Measurements from ENCODE around the gene DOK7.

The DOK7 gene

GRCh38 chr4:3499710-3500109 lies 36.6 kb downstream of the DOK7 start:
- TF ChIP-seq Cebpa-rat (IDR thresholded peaks at IDR 0.05), result no peak
- Histone ChIP-seq H3K36me3 (peaks cover 16 to 47% (median 33%) of the 10 kb centered on the region in 11 experiments; a peak in 21 of 22 replicates), H4K20me1 (peaks cover 51 to 100% (median 94%) of the 10 kb centered on the region in 11 experiments), H3K4me1 (peaks cover 3 to 38% (median 20%) of the 10 kb centered on the region in 10 experiments; a peak in 17 of 20 replicates), H3K4me2 (no peak overlapping the region), H3K27me3 (peaks cover 7 to 29% (median 13%) of the 10 kb centered on the region in 11 experiments; a peak in 15 of 22 replicates), H3K27ac (no peak overlapping the region), H3K9me3 (replicated peaks in 1 of 11) (no peaks in the 10 kb centered on the region), H3K4me3 (no peak overlapping the region), H3K9ac (no peak overlapping the region)

GRCh38 chr4:3500111-3500510 lies 37.0 kb downstream of the DOK7 start:
- Histone ChIP-seq H3K27me3 (peaks cover 7 to 25% (median 13%) of the 10 kb centered on the region in 11 experiments; a peak in 14 of 22 replicates), H3K4me2 (no peak overlapping the region), H3K4me3 (no peak overlapping the region), H3K36me3 (peaks cover 20 to 51% (median 37%) of the 10 kb centered on the region in 11 experiments), H3K9me3 (replicated peaks in 1 of 11) (no peaks in the 10 kb centered on the region), H3K27ac (no peak overlapping the region), H3K9ac (no peak overlapping the region), H3K4me1 (peaks cover 0 to 34% (median 18%) of the 10 kb centered on the region in 10 experiments; a peak in 15 of 20 replicates), H4K20me1 (peaks cover 55 to 100% (median 96%) of the 10 kb centered on the region in 11 experiments)
- no peak for TF ChIP-seq Cebpa-rat (IDR thresholded peaks at IDR 0.05)

- no peak for TF ChIP-seq Cebpa-rat (IDR thresholded peaks at IDR 0.05)
- H4K20me1 ChIP-seq, result peaks cover 60 to 100% (median 96%) of the 10 kb centered on the region in 11 experiments
Measured at GRCh38 chr4:3500634-3501101, 37.6 kb downstream of the DOK7 start.

GRCh38 chr4:3501126-3501824 lies 38.2 kb downstream of the DOK7 start:
- Histone ChIP-seq H3K27me3 (peaks cover 3 to 13% (median 4%) of the 10 kb centered on the region in 11 experiments; a peak in 12 of 22 replicates), H3K36me3 (peaks cover 32 to 62% (median 49%) of the 10 kb centered on the region in 11 experiments), H3K9ac (no peak overlapping the region), H4K20me1 (peaks cover 66 to 100% (median 97%) of the 10 kb centered on the region in 11 experiments), H3K27ac (no peak overlapping the region), H3K9me3 (replicated peaks in 1 of 11) (no peaks in the 10 kb centered on the region), H3K4me2 (no peak overlapping the region), H3K4me3 (no peak overlapping the region), H3K4me1 (peaks cover 0 to 22% (median 11%) of the 10 kb centered on the region in 10 experiments; a peak in 14 of 20 replicates)
- no peak for TF ChIP-seq Cebpa-rat (IDR thresholded peaks at IDR 0.05)

More at GRCh38 chr4:3500634-3501101, 37.6 kb downstream of the DOK7 start:
- Histone ChIP-seq H3K9ac (no peak overlapping the region), H3K4me1 (peaks cover 0 to 28% (median 17%) of the 10 kb centered on the region in 10 experiments; a peak in 14 of 20 replicates), H3K4me3 (no peak overlapping the region), H3K27me3 (peaks cover 5 to 19% (median 10%) of the 10 kb centered on the region in 11 experiments; a peak in 14 of 22 replicates), H3K9me3 (replicated peaks in 1 of 11) (no peaks in the 10 kb centered on the region), H3K27ac (no peak overlapping the region), H3K4me2 (no peak overlapping the region), H3K36me3 (peaks cover 26 to 56% (median 42%) of the 10 kb centered on the region in 11 experiments)

- peaks cover 38 to 69% (median 55%) of the 10 kb centered on the region in 11 experiments for H3K36me3 ChIP-seq
- H3K27ac ChIP-seq, result no peak overlapping the region
- no peak overlapping the region for H3K4me3 ChIP-seq
- no peak overlapping the region for H3K9ac ChIP-seq
- TF ChIP-seq Cebpa-rat (IDR thresholded peaks at IDR 0.05), result no peak
- H4K20me1 ChIP-seq, result peaks cover 71 to 100% (median 99%) of the 10 kb centered on the region in 11 experiments
- H3K4me1 ChIP-seq, result peaks cover 0 to 17% (median 8%) of the 10 kb centered on the region in 10 experiments; a peak in 8 of 20 replicates
- H3K27me3 ChIP-seq, result peaks cover 0 to 6% (median 0%) of the 10 kb centered on the region in 11 experiments; a peak in 3 of 22 replicates
- no peak overlapping the region for H3K4me2 ChIP-seq
- H3K9me3 ChIP-seq (replicated peaks in 1 of 11), result no peaks in the 10 kb centered on the region
Measured at GRCh38 chr4:3501825-3502425, 38.8 kb downstream of the DOK7 start.

GRCh38 chr4:3502941-3503936 lies 40.1 kb downstream of the DOK7 start:
- H3K9me3 ChIP-seq (replicated peaks in 1 of 11), result no peaks in the 10 kb centered on the region
- H3K4me2 ChIP-seq, result no peak overlapping the region
- H3K4me3 ChIP-seq, result no peak overlapping the region
- H3K9ac ChIP-seq, result no peak overlapping the region
- TF ChIP-seq Cebpa-rat (IDR thresholded peaks at IDR 0.05), result no peak
- H3K4me1 ChIP-seq, result peaks cover 0 to 12% (median 3%) of the 10 kb centered on the region in 10 experiments; a peak in 5 of 20 replicates
- H3K27ac ChIP-seq, result no peak overlapping the region
- peaks cover 52 to 81% (median 68%) of the 10 kb centered on the region in 11 experiments for H3K36me3 ChIP-seq
- peaks cover 78 to 100% (median 98%) of the 10 kb centered on the region in 11 experiments for H4K20me1 ChIP-seq
- H3K27me3 ChIP-seq, result no peaks in the 10 kb centered on the region

GRCh38 chr4:3505231-3505630 lies 42.1 kb downstream of the DOK7 start:
- H3K9me3 ChIP-seq (replicated peaks in 1 of 11), result no peaks in the 10 kb centered on the region
- TF ChIP-seq Cebpa-rat (IDR thresholded peaks at IDR 0.05), result no peak
- peaks cover 76 to 99% (median 97%) of the 10 kb centered on the region in 11 experiments for H4K20me1 ChIP-seq
- peaks cover 70 to 98% (median 87%) of the 10 kb centered on the region in 11 experiments for H3K36me3 ChIP-seq
- H3K4me1 ChIP-seq, result peaks cover 0 to 18% (median 6%) of the 10 kb centered on the region in 10 experiments; a peak in 7 of 20 replicates
- H3K4me3 ChIP-seq, result no peak overlapping the region
- H3K27me3 ChIP-seq, result no peaks in the 10 kb centered on the region
- no peak overlapping the region for H3K9ac ChIP-seq
- no peak overlapping the region for H3K4me2 ChIP-seq
- H3K27ac ChIP-seq, result no peak overlapping the region

GRCh38 chr4:3508542-3508941 lies 45.4 kb downstream of the DOK7 start:
- Histone ChIP-seq H3K9me3 (replicated peaks in 1 of 11) (peaks cover 0 to 8% (median 0%) of the 10 kb centered on the region in 11 experiments; a peak in 4 of 22 replicates), H3K27ac (no peak overlapping the region), H3K9ac (no peak overlapping the region), H3K4me2 (no peak overlapping the region), H3K4me1 (peaks cover 0 to 6% (median 0%) of the 10 kb centered on the region in 10 experiments; a peak in 3 of 20 replicates), H3K36me3 (peaks cover 91 to 100% (median 96%) of the 10 kb centered on the region in 11 experiments), H3K27me3 (no peaks in the 10 kb centered on the region), H3K4me3 (no peak overlapping the region), H4K20me1 (peaks cover 57 to 99% (median 88%) of the 10 kb centered on the region in 11 experiments)
- TF ChIP-seq Cebpa-rat (IDR thresholded peaks at IDR 0.05), result no peak
